ENCODE results near the gene CIZ1.

DNA sequence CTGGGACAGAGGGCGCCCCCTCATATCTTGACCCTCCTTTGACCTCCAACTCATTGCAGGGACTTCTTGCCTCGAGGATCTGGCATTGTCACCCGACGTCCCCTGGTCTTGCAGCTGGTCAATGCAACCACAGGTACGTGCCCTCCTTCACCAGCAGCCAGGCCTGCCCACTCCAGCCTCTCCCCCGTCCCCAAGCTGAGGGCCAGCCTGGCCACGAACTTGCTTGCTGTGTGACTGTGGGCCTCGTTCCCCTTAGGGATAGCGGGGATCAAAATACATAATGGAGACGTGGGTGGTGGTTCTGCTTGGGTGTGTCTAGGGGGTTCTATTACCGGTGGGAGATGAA, 26.8 kb upstream of the CIZ1 start:
- TF ChIP-seq HEY1 (CRISPR knock-in tag; IDR thresholded peaks at IDR 0.05; ENCODE audit: borderline replicate concordance) (no peak), FOS (IDR thresholded peaks at IDR 0.05; ENCODE audit: extremely low read depth, insufficient read length) (no peak), CXXC5 (CRISPR knock-in tag; IDR thresholded peaks at IDR 0.05) (no peak), SREBF1 (IDR thresholded peaks at IDR 0.05; ENCODE audit: borderline replicate concordance, low read depth, low read length) (no peak), POLR2A (conservative IDR thresholded peaks at IDR 0.05) (no peak), SMAD2 (IDR thresholded peaks at IDR 0.05; ENCODE audit: low read depth, low read length) (no peak), HDAC1 (IDR thresholded peaks at IDR 0.05) (no peak), EP300 (IDR thresholded peaks at IDR 0.05; ENCODE audit: low read length) (no peak)
- TF ChIP-seq, protein P1, sequence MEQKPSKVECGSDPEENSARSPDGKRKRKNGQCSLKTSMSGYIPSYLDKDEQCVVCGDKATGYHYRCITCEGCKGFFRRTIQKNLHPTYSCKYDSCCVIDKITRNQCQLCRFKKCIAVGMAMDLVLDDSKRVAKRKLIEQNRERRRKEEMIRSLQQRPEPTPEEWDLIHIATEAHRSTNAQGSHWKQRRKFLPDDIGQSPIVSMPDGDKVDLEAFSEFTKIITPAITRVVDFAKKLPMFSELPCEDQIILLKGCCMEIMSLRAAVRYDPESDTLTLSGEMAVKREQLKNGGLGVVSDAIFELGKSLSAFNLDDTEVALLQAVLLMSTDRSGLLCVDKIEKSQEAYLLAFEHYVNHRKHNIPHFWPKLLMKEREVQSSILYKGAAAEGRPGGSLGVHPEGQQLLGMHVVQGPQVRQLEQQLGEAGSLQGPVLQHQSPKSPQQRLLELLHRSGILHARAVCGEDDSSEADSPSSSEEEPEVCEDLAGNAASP (IDR thresholded peaks at IDR 0.05) = no peak
- TF ChIP-seq, protein P2, sequence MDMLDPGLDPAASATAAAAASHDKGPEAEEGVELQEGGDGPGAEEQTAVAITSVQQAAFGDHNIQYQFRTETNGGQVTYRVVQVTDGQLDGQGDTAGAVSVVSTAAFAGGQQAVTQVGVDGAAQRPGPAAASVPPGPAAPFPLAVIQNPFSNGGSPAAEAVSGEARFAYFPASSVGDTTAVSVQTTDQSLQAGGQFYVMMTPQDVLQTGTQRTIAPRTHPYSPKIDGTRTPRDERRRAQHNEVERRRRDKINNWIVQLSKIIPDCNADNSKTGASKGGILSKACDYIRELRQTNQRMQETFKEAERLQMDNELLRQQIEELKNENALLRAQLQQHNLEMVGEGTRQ (CRISPR knock-in tag; IDR thresholded peaks at IDR 0.05) = no peak

Measured in K562 (cell line).